Fibroblast of villous mesenchyme (primary cell): ENCODE measurements around the gene CDH13. TPM values are rescaled to one million over a fixed set of nuclear protein-coding genes. Genes with fewer than 3 reads are reported as not detected.

Experiments used
- DNase-seq: peaks from one replicate; pipeline ENCODE4 v3.0.0-alpha.2; 2010; ENCODE audit warnings: low read depth
- H3K4me3 ChIP-seq: 2 replicates; pipeline ENCODE4 v1.5.1; 2011; ENCODE audit warnings: low read depth, mild to moderate bottlenecking, low read length
- total RNA-seq: library from RNA; depleted of rRNA; stranded (reverse); fragments of >200 nt; gene quantifications from 2 replicates; pipeline ENCODE4 v1.2.3, GENCODE V29; 2012
- TF ChIP-seq, protein P1 (sequence below): IDR thresholded peaks from 2 replicates; pipeline ENCODE4 v1.5.1; 2012; ENCODE audit warnings: low read depth, mild to moderate bottlenecking, low read length; ENCODE audit not compliant: insufficient read depth

CDH13 gene
- total RNA-seq, 1 donor: 47.5 TPM

DNA sequence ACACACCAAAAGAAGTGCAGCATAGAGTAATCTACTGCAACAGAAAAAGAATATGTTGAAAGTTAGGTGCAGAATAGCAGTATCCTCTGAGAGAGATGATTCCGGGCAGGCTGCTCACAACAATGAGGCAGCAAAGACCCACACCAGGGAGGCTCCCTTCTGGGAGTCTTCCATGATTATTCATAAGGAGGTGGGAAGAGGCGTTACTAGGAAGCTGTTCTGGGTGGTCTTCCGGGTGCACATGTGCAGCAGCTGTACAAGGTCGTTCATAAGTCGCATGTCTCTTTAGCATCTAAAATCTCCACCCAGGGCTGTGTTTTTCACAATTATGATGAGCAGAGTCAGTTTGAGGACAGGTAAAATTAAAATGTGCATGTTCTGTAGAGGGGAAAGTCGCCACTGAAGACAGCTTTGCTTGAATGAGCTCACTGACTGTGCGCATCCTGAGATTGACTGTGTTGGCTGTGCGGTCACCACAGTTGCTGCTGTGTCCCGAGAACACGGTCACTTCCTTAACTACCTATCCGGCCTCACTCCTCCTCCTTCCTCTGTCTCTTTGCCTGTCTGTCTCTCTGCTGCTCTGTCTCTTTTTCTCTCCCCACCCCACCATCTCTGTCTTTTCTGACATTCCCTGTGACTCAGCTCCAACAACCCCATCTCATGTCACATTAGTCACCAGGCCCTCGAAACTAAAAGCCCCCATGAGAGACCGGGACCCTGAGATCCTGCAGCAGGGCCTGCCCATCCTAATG is 1055.5 kb downstream of the CDH13 start:
- H3K4me3 ChIP-seq: no peak overlapping the region
- TF ChIP-seq, protein P1, sequence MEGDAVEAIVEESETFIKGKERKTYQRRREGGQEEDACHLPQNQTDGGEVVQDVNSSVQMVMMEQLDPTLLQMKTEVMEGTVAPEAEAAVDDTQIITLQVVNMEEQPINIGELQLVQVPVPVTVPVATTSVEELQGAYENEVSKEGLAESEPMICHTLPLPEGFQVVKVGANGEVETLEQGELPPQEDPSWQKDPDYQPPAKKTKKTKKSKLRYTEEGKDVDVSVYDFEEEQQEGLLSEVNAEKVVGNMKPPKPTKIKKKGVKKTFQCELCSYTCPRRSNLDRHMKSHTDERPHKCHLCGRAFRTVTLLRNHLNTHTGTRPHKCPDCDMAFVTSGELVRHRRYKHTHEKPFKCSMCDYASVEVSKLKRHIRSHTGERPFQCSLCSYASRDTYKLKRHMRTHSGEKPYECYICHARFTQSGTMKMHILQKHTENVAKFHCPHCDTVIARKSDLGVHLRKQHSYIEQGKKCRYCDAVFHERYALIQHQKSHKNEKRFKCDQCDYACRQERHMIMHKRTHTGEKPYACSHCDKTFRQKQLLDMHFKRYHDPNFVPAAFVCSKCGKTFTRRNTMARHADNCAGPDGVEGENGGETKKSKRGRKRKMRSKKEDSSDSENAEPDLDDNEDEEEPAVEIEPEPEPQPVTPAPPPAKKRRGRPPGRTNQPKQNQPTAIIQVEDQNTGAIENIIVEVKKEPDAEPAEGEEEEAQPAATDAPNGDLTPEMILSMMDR: no peak
- DNase-seq: no peak

DNA sequence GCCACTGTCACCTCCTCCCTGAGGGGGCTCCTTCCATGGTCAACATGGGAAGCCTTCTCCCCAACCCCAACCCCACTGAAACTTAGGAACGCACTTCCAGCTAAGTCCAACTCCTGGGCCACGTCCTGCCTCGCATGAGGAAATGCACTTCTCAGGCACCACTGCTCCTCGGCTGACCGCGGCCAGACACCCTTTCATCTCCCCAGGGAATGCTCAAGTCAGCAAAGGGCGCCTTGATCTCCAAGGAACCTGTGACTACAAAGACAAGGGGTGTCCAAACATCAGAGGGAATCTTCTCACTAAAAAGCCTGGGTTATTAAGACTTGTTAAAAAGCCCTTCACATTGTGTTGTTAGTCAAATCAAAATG is 1056.1 kb downstream of the CDH13 start:
- TF ChIP-seq, protein P1: no peak
- no peak overlapping the region for H3K4me3 ChIP-seq
- DNase-seq: no peak

DNA sequence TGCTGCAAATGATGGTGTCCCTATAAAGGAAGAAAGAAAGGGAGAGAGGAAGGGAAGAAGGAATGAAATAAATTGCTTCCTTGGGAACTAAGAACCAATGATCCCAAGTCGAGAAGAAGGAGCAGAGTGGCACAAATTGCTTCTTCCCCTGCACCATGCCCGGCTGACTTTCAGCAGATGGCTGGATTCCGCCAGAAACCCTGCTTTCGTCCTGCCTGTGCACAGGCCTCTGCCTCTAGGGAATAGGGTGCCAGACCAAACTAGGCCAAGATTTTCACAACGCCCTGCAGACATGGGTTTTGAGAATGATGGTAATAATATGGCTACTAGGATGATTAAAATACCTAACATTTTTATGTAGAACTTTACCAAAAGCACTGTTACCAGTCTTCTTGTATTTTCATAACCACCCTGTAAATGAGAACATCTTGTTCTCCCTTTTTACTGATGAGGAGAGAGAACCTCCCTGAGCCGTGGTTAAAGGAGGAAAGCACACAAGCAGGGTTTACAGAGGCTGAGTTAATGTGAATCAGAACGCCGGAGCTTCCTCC is 1058.9 kb downstream of the CDH13 start:
- no peak overlapping the region for H3K4me3 ChIP-seq

DNA sequence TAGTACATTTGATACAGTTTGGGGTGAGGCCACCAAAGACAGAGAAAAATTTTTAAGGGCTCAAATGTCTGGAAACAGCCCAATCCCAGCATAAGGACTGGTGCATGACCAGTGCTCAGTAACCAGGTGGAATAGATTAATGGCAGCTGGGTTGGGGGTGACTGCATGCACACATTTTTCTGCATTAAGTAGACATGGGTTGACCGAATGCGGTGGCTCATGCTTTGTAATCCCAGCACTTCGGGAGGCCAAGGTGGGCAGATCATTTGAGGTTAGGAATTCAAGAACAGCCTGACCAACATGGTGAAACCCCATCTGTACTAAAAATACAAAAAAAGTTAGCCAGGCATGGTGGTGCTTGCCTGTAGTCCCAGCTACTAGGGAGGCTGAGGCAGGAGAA is 1060.0 kb downstream of the CDH13 start:
- H3K4me3 ChIP-seq: no peak overlapping the region
- TF ChIP-seq, protein P1: no peak
- no peak for DNase-seq

More for the DNA sequence above, 1058.9 kb downstream of the CDH13 start:
- TF ChIP-seq, protein P1: no peak
- DNase-seq: no peak

DNA sequence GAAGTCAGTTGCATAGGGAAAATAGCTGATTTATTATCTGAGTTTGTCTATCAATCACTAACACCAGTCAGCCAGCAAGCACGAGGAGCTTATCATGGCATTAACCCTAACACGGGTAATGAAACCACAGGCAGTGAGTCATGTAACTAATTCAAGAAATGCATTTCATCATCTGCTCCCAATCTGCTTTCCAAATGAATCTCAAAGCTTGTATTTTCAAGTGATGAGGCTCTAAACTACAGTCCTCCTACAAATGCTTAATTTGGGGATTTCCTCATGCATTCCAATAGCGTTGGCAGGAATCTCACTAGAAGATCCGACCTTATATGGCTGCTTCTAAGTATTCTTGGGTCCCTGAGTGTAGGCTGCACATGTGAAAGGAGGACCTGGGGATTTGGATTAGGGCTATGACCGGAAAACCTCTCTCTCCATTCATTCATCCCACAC is 1062.6 kb downstream of the CDH13 start:
- TF ChIP-seq, protein P1: no peak
- peak; percentile 94 for DNase-seq
- no peak overlapping the region for H3K4me3 ChIP-seq

DNA sequence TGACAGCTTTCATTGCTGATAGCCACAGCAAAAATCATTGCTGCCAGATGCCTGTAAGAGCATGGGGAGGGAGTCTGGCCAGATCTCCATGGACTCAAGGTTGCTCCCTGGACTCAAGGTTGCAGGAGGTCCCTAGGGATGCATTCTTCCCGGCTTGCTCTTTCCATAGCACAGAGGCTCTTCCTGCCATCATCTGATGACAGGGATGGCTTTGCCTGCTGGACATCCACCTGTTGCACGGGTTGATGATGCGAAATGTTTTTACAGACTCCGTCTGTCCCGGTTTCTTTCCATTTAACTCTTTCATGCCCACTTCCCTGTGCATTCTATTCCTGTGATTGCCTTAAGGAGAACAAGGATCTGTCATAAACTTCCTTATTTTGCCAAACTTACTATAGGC is 1065.5 kb downstream of the CDH13 start:
- H3K4me3 ChIP-seq: no peak overlapping the region
- TF ChIP-seq, protein P1: no peak
- DNase-seq: no peak
